Measurements from ENCODE around the gene UBTD2.

- no peak for TF ChIP-seq POLR2A (IDR thresholded peaks at IDR 0.05)
- no peak for TF ChIP-seq CTCF (IDR thresholded peaks at IDR 0.05)
Measured at GRCh38 chr5:172281346-172281745, 2.2 kb downstream of the UBTD2 start.
